Measurements from ENCODE around the gene MOV10L1. TPM values are rescaled to one million over a fixed set of nuclear protein-coding genes. Genes with fewer than 3 reads are reported as not detected.
"Not testable (repeated sequence)": the region's sequence is repeated elsewhere in the genome, so short reads cannot be mapped to it uniquely, and the experiment has no call there.

Gene MOV10L1
- total RNA-seq, 8 experiments from 2014 or later, result 0.11 to 2.9 (median 0.45) TPM

- 0 to 13% (median 2%) methylated on average over 1 to 26 of the region's 115 CpGs; no CpG with 5 or more reads in 6 of the 10 experiments for WGBS, 10 experiments
- in situ Hi-C loops (cut with MboI; ENCODE audit: low pct_unique_long_range_greater_than_20kb in 2 of 9, low sequenced_read_pairs in 9 of 9, unreplicated experiment in 9 of 9), result loop anchor here in 1 of 9 experiments (10.0 kb wide), 1 partner anchor 57 kb away; no protein-coding TSS in a partner anchor
- ATAC-seq (replicated peaks in 6 of 8), result peak; percentile 38 to 57 (median 48)
- H3K4me3 ChIP-seq, result peak overlapping the region; percentile 74 to 99 (median 94)
- H3K27ac ChIP-seq, result peak overlapping the region; percentile 70
- H3K4me1 ChIP-seq (replicated peaks in 1 of 2), result peaks cover 3 to 13% of the 10 kb centered on the region in 2 donors
These were observed 111.7 kb downstream of the MOV10L1 start for GRCh38 chr22:50201191-50202129.

GRCh38 chr22:50202130-50202666, 112.4 kb downstream of the MOV10L1 start:
- peak overlapping the region; percentile 74 to 99 (median 94) for H3K4me3 ChIP-seq
- ATAC-seq (replicated peaks in 6 of 8), result no peak
- no peak overlapping the region for H3K27ac ChIP-seq
- peaks cover 9 to 13% of the 10 kb centered on the region in 2 donors for H3K4me1 ChIP-seq (replicated peaks in 1 of 2)
- WGBS, 10 experiments, result 51 to 100% (median 72%) methylated on average over 1 to 8 of the region's 13 CpGs
- in situ Hi-C loops (cut with MboI; ENCODE audit: low pct_unique_long_range_greater_than_20kb in 2 of 9, low sequenced_read_pairs in 9 of 9, unreplicated experiment in 9 of 9), result loop anchor here in 1 of 9 experiments (10.0 kb wide), 1 partner anchor 57 kb away; no protein-coding TSS in a partner anchor

- peaks cover 13 to 15% of the 10 kb centered on the region in 2 donors for H3K4me1 ChIP-seq (replicated peaks in 1 of 2)
- H3K4me3 ChIP-seq, result no peak overlapping the region
- 80 to 100% (median 100%) methylated on average over 1 of the region's 1 CpG; no CpG with 5 or more reads in 2 of the 10 experiments for WGBS, 10 experiments
- in situ Hi-C loops (cut with MboI; ENCODE audit: low pct_unique_long_range_greater_than_20kb in 2 of 9, low sequenced_read_pairs in 9 of 9, unreplicated experiment in 9 of 9), result loop anchor here in 1 of 9 experiments (10.0 kb wide), 1 partner anchor 58 kb away; no protein-coding TSS in a partner anchor
- ATAC-seq (replicated peaks in 6 of 8), result no peak
- H3K27ac ChIP-seq, result no peak overlapping the region
These were observed 113.5 kb downstream of the MOV10L1 start for GRCh38 chr22:50203288-50203687.

GRCh38 chr22:50204571-50204970, 114.8 kb downstream of the MOV10L1 start:
- in situ Hi-C loops (cut with MboI; ENCODE audit: low pct_unique_long_range_greater_than_20kb in 2 of 9, low sequenced_read_pairs in 9 of 9, unreplicated experiment in 9 of 9), result loop anchor here in 1 of 9 experiments (10.0 kb wide), 1 partner anchor 60 kb away; no protein-coding TSS in a partner anchor
- Histone ChIP-seq H3K4me1 (replicated peaks in 1 of 2) (peaks cover 9 to 13% of the 10 kb centered on the region in 2 donors), H3K27ac (no peak overlapping the region), H3K4me3 (no peak overlapping the region)
- WGBS, 10 experiments, result 84 to 100% (median 96%) methylated on average over 2 to 7 of the region's 7 CpGs; no CpG with 5 or more reads in 3 of the 10 experiments
- ATAC-seq (replicated peaks in 6 of 8), result no peak

GRCh38 chr22:50204998-50205397, 115.2 kb downstream of the MOV10L1 start:
- in situ Hi-C loops (cut with MboI; ENCODE audit: low pct_unique_long_range_greater_than_20kb in 2 of 9, low sequenced_read_pairs in 9 of 9, unreplicated experiment in 9 of 9), result loop anchor here in 1 of 9 experiments (10.0 kb wide), 1 partner anchor 60 kb away; no protein-coding TSS in a partner anchor
- peaks cover 7 to 12% of the 10 kb centered on the region in 2 donors for H3K4me1 ChIP-seq (replicated peaks in 1 of 2)
- 89 to 100% (median 95%) methylated on average over 2 to 9 of the region's 9 CpGs; no CpG with 5 or more reads in 2 of the 10 experiments for WGBS, 10 experiments
- not testable (repeated sequence) for ATAC-seq (replicated peaks in 6 of 8); H3K27ac ChIP-seq; H3K4me3 ChIP-seq

- no peak for ATAC-seq (replicated peaks in 6 of 8)
- Histone ChIP-seq H3K4me1 (replicated peaks in 1 of 2) (peaks cover 7 to 12% of the 10 kb centered on the region in 2 donors), H3K27ac (no peak overlapping the region), H3K4me3 (no peak overlapping the region)
- 80 to 100% (median 93%) methylated on average over 2 to 12 of the region's 45 CpGs; no CpG with 5 or more reads in 2 of the 10 experiments for WGBS, 10 experiments
- in situ Hi-C loops (cut with MboI; ENCODE audit: low pct_unique_long_range_greater_than_20kb in 2 of 9, low sequenced_read_pairs in 9 of 9, unreplicated experiment in 9 of 9), result loop anchor here in 1 of 9 experiments (10.0 kb wide), 1 partner anchor 61 kb away; no protein-coding TSS in a partner anchor
These were observed 116.2 kb downstream of the MOV10L1 start for GRCh38 chr22:50205781-50206569.

GRCh38 chr22:50206599-50206998, 116.8 kb downstream of the MOV10L1 start:
- in situ Hi-C loops (cut with MboI; ENCODE audit: low pct_unique_long_range_greater_than_20kb in 2 of 9, low sequenced_read_pairs in 9 of 9, unreplicated experiment in 9 of 9), result loop anchor here in 1 of 9 experiments (10.0 kb wide), 1 partner anchor 62 kb away; no protein-coding TSS in a partner anchor
- Histone ChIP-seq H3K4me1 (replicated peaks in 1 of 2) (peaks cover 7 to 12% of the 10 kb centered on the region in 2 donors), H3K27ac (no peak overlapping the region), H3K4me3 (no peak overlapping the region)
- 60% methylated on average over 3 of the region's 10 CpGs; no CpG with 5 or more reads in 9 of the 10 experiments for WGBS, 10 experiments
- peak; percentile 10 to 77 (median 50) for ATAC-seq (replicated peaks in 6 of 8)

- Histone ChIP-seq H3K4me3 (no peak overlapping the region), H3K4me1 (replicated peaks in 1 of 2) (peaks cover 1 to 12% of the 10 kb centered on the region in 2 donors), H3K27ac (peak overlapping the region in 1 of 2 donors; percentile 48)
- WGBS, 10 experiments, result 59 to 75% (median 60%) methylated on average over 1 to 11 of the region's 23 CpGs; no CpG with 5 or more reads in 7 of the 10 experiments
- in situ Hi-C loops (cut with MboI; ENCODE audit: low pct_unique_long_range_greater_than_20kb in 2 of 9, low sequenced_read_pairs in 9 of 9, unreplicated experiment in 9 of 9), result loop anchor here in 1 of 9 experiments (10.0 kb wide), 1 partner anchor 63 kb away; no protein-coding TSS in a partner anchor
- peak; percentile 5 to 91 (median 74) for ATAC-seq (replicated peaks in 6 of 8)
These were observed 117.8 kb downstream of the MOV10L1 start for GRCh38 chr22:50207383-50208140.

GRCh38 chr22:50208430-50208938, 118.7 kb downstream of the MOV10L1 start:
- WGBS, 10 experiments, result 80 to 91% (median 85%) methylated on average over 1 to 14 of the region's 22 CpGs; no CpG with 5 or more reads in 6 of the 10 experiments
- Histone ChIP-seq H3K4me1 (replicated peaks in 1 of 2) (peaks cover 0 to 12% of the 10 kb centered on the region in 2 donors), H3K4me3 (no peak overlapping the region), H3K27ac (no peak overlapping the region)
- in situ Hi-C loops (cut with MboI; ENCODE audit: low pct_unique_long_range_greater_than_20kb in 2 of 9, low sequenced_read_pairs in 9 of 9, unreplicated experiment in 9 of 9), result loop anchor here in 1 of 9 experiments (10.0 kb wide), 1 partner anchor 64 kb away; no protein-coding TSS in a partner anchor
- ATAC-seq (replicated peaks in 6 of 8), result no peak

GRCh38 chr22:50208939-50209892, 119.4 kb downstream of the MOV10L1 start:
- Histone ChIP-seq H3K4me1 (replicated peaks in 1 of 2) (peaks cover 0 to 12% of the 10 kb centered on the region in 2 donors), H3K27ac (no peak overlapping the region), H3K4me3 (no peak overlapping the region)
- peak in 6 of 8 experiments; percentile 1 to 17 (median 4) for ATAC-seq (replicated peaks in 6 of 8)
- in situ Hi-C loops (cut with MboI; ENCODE audit: low pct_unique_long_range_greater_than_20kb in 2 of 9, low sequenced_read_pairs in 9 of 9, unreplicated experiment in 9 of 9), result loop anchor here in 1 of 9 experiments (10.0 kb wide), 1 partner anchor 64 kb away; no protein-coding TSS in a partner anchor
- 97% methylated on average over 6 of the region's 31 CpGs; no CpG with 5 or more reads in 9 of the 10 experiments for WGBS, 10 experiments

Measured in motor neuron (in vitro differentiated cells).